Sigmoid colon (tissue), 4 donors: Measurements from ENCODE around the gene DEFB114.

Experiments used
- CTCF ChIP-seq, 4 experiments: fragments of 450-650 bp in 3 of 4; fragments of 200-600 bp in 1 of 4; IDR thresholded peaks; one replicate each; pipeline ENCODE4 v1.5.1; 2016 to 2019; ENCODE audit warnings: antibody characterized with exemption in 4 of 4, mild to moderate bottlenecking in 3 of 4, moderate library complexity in 2 of 4
- EP300 ChIP-seq, 4 donors: sonication (generic); formaldehyde crosslinking; IDR thresholded peaks; one replicate each; pipeline ENCODE4 v1.6.1; 2017; ENCODE audit warnings: antibody characterized with exemption in 4 of 4
- POLR2A ChIP-seq, 2 donors: fragments of 450-650 bp; IDR thresholded peaks; one replicate each; pipeline ENCODE4 v1.6.1; 2016; ENCODE audit warnings: antibody characterized with exemption in 2 of 2, mild to moderate bottlenecking in 2 of 2, moderate library complexity in 2 of 2

GRCh38 chr6:49950415-49950751 lies 13.6 kb downstream of the DEFB114 start:
- TF ChIP-seq CTCF (IDR thresholded peaks at IDR 0.05) (no peak), EP300 (IDR thresholded peaks at IDR 0.05) (no peak), POLR2A (IDR thresholded peaks at IDR 0.05) (no peak)
